Esophagus muscularis mucosa (tissue), 4 donors: ENCODE data around the gene TMEM39A. TPM values are rescaled to one million over a fixed set of nuclear protein-coding genes. Genes with fewer than 3 reads are reported as not detected.
A peak's percentile ranks its signal among the peaks of the same experiment; 100 is the strongest.

Source experiments
- DNase-seq: peaks from one replicate; pipeline ENCODE4 v3.0.0-alpha.2; 2017; ENCODE audit errors: extremely low spot score
- H3K27ac ChIP-seq, 4 donors: fragments of 200-600 bp; sonication (generic); replicated peaks in 1 of 4; 1 replicate in 3 of 4; 2 replicates in 1 of 4; pipeline ENCODE4 v1.5.1; 2016 to 2019; ENCODE audit warnings: mild to moderate bottlenecking in 1 of 4
- H3K27me3 ChIP-seq, 4 donors: fragments of 200-600 bp; sonication (generic); one replicate each; pipeline versions ENCODE4 v1.5.1 to v1.6.0; 2016 to 2019
- H3K36me3 ChIP-seq, 4 donors: fragments of 200-600 bp; sonication (generic); one replicate each; pipeline ENCODE4 v1.5.1; 2016 to 2019
- H3K4me1 ChIP-seq, 4 donors: fragments of 200-600 bp; sonication (generic); one replicate each; pipeline ENCODE4 v1.5.1; 2016 to 2019
- H3K4me3 ChIP-seq, 4 donors: fragments of 200-600 bp; sonication (generic); 1 replicate in 2 of 4; 2 replicates in 2 of 4; pipeline ENCODE4 v1.5.1; 2016 to 2019; ENCODE audit warnings: mild to moderate bottlenecking in 4 of 4, moderate library complexity in 1 of 4
- H3K9me3 ChIP-seq, 4 donors: fragments of 200-600 bp; sonication (generic); 1 replicate in 3 of 4; 2 replicates in 1 of 4; pipeline ENCODE4 v1.5.1; 2016 to 2019
- EP300 ChIP-seq: sonication (generic); formaldehyde crosslinking; IDR thresholded peaks from one replicate; pipeline ENCODE4 v1.6.1; 2017; ENCODE audit warnings: antibody characterized with exemption
- POLR2A ChIP-seq: fragments of 450-650 bp; IDR thresholded peaks from one replicate; pipeline ENCODE4 v1.6.1; 2017; ENCODE audit warnings: antibody characterized with exemption, moderate library complexity, mild to moderate bottlenecking, low read depth
- POLR2AphosphoS5 ChIP-seq, 2 donors: sonication (generic); formaldehyde crosslinking; IDR thresholded peaks; one replicate each; pipeline ENCODE4 v1.6.1; 2017; ENCODE audit warnings: antibody characterized with exemption in 2 of 2
- WGBS: methylation state at CpG from one replicate; pipeline ENCODE4 v1.1.5; 2018; 5-methylcytosine and 5-hydroxymethylcytosine counted together
- intact Hi-C: fragments of 100-400 bp; cut with DNase I; formaldehyde crosslinking; loops from one replicate; pipeline ENCODE4 v1.15.1; 2023
- total RNA-seq, 4 donors: library from RNA; depleted of rRNA; stranded (reverse); fragments of >200 nt; gene quantifications; one replicate each; pipeline versions ENCODE4 v1.1.0 to v1.2.1, GENCODE V29; 2016
- TF ChIP-seq, protein P1 (sequence below), 3 experiments: fragments of 200-600 bp in 2 of 3; fragments of 450-650 bp in 1 of 3; sonication (generic) in 2 of 3; IDR thresholded peaks; one replicate each; pipeline ENCODE4 v1.5.1; 2017 to 2019; ENCODE audit warnings: antibody characterized with exemption in 3 of 3, mild to moderate bottlenecking in 2 of 3, moderate library complexity in 1 of 3

The TMEM39A gene
- total RNA-seq, 4 donors from 2014 or later = 10.0 to 34.3 (median 25.9) TPM

DNA sequence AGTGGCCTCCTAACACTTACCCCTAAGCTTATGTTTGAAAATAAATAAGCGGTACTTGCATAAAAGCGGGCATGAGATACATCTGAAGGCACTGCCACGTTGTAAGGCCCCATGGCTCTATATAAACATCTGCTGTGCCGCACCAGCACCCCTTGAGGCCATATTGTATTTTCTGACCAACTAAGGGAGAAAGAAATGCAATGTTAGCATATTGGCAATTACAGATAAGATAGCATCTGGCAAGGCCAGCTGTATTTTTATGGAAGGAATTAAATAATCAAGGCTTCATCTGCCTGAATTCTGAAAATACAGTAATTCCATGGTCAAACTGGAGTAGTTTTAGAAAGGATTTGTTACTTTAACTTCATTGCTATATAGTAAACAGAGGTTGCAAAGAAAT is 28.7 kb downstream of the TMEM39A start:
- WGBS = 91% methylated on average over 4 of the region's 4 CpGs
- TF ChIP-seq POLR2AphosphoS5 (IDR thresholded peaks at IDR 0.05) = no peak
- TF ChIP-seq, protein P1, sequence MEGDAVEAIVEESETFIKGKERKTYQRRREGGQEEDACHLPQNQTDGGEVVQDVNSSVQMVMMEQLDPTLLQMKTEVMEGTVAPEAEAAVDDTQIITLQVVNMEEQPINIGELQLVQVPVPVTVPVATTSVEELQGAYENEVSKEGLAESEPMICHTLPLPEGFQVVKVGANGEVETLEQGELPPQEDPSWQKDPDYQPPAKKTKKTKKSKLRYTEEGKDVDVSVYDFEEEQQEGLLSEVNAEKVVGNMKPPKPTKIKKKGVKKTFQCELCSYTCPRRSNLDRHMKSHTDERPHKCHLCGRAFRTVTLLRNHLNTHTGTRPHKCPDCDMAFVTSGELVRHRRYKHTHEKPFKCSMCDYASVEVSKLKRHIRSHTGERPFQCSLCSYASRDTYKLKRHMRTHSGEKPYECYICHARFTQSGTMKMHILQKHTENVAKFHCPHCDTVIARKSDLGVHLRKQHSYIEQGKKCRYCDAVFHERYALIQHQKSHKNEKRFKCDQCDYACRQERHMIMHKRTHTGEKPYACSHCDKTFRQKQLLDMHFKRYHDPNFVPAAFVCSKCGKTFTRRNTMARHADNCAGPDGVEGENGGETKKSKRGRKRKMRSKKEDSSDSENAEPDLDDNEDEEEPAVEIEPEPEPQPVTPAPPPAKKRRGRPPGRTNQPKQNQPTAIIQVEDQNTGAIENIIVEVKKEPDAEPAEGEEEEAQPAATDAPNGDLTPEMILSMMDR (IDR thresholded peaks at IDR 0.05) = no peak
- TF ChIP-seq EP300 = no peak
- TF ChIP-seq POLR2A = no peak
- Histone ChIP-seq H3K27me3 (no peaks in the 10 kb centered on the region), H3K4me1 (no peaks in the 10 kb centered on the region), H3K27ac (no peak overlapping the region), H3K4me3 (no peak overlapping the region), H3K9me3 (peaks cover 0 to 2% (median 0%) of the 10 kb centered on the region in 4 donors), H3K36me3 (peaks cover 60 to 92% (median 80%) of the 10 kb centered on the region in 4 donors)
- intact Hi-C loops = no loop called here
- no peak for DNase-seq

DNA sequence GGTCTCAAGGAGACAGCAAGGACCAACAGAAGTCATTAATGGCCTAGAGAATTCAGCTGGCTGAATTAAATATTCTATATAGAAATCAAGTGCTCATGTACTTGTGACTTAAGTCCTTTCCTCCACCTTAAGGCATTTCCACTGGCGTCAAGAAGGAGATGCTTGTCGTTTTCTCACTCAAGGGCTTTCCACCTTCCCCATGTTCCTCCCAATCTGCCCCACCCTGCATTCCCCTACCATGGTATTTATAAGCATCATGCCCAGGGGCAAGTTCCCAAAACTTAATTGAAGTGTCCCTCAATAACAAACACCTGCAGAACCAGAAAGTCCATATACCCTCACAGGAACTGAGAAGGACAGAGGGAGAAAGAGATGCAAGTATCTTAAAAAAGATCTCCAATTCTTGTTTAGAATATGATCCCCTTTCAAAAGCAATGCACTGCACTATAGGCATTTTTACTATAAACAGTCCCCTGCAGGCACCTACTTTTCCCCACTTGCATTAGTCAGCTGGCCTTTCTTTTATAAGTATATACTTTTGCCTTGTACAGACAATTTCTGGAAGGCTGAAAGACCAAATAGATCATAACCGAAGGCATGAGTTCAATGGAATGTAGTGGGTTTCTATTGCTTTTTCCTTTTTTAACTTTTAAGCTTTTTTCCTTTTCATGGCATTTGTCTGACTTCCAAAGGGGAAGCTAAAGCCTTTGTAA is 29.6 kb downstream of the TMEM39A start:
- Histone ChIP-seq H3K27ac (no peak overlapping the region), H3K9me3 (peaks cover 0 to 11% (median 3%) of the 10 kb centered on the region in 4 donors), H3K27me3 (no peaks in the 10 kb centered on the region), H3K4me3 (no peak overlapping the region), H3K4me1 (no peaks in the 10 kb centered on the region), H3K36me3 (peaks cover 60 to 99% (median 88%) of the 10 kb centered on the region in 4 donors)
- no peak for DNase-seq
- TF ChIP-seq POLR2AphosphoS5 (IDR thresholded peaks at IDR 0.05) (no peak), EP300 (no peak), POLR2A (no peak)
- intact Hi-C loops = no loop called here
- 88% methylated on average over 3 of the region's 3 CpGs for WGBS

DNA sequence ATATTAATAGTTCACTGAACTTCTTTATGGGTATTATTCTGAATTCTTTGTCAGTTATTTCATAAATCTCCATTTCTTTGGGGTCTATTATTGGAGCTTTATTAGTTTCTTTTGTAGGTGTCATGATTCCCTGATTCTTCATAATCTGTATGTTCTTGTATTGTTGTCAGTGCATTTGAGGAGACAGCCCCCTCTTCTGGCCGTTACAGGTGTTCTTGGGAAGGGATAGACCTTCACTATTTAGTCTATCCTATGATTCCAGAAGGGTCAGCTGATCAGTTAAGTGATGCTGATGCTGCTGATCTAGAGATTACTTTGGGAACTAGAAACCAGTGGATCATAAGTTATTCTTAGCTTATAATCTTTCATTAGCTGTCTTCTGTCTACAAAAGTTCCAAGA is 34.9 kb downstream of the TMEM39A start:
- intact Hi-C loops = no loop called here
- DNase-seq = no peak
- H3K4me3 ChIP-seq = no peak overlapping the region
- peaks cover 22 to 56% (median 44%) of the 10 kb centered on the region in 4 donors for H3K36me3 ChIP-seq
- H3K9me3 ChIP-seq = peaks cover 0 to 38% (median 27%) of the 10 kb centered on the region in 4 donors
- no peaks in the 10 kb centered on the region for H3K4me1 ChIP-seq
- whole genome bisulfite sequencing = 100% methylated on average over 1 of the region's 1 CpG
- H3K27me3 ChIP-seq = no peaks in the 10 kb centered on the region
- TF ChIP-seq EP300 = no peak
- no peak for TF ChIP-seq POLR2AphosphoS5 (IDR thresholded peaks at IDR 0.05)
- TF ChIP-seq, protein P1 (IDR thresholded peaks at IDR 0.05) = no peak
- H3K27ac ChIP-seq = no peak overlapping the region

DNA sequence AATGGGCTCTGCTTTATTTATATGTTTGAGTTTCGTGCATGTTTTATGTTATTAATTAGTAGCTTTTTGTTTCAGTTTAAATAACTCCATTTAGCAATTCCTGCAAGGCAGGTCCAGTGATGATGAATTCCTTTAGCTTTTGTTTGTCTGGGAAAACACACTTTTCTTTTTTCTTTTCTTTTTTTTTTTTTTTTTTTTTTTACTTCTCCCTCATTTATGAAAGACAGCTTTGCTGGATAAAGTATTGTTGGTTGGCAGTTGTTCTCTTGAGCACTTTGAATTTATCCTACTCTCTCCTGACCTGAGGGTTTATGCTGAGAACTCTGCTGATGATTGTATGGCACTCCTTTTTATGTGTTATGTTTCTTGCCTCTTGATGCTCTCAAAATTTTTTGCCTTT is 35.7 kb downstream of the TMEM39A start:
- Histone ChIP-seq H3K27me3 (no peaks in the 10 kb centered on the region), H3K4me1 (no peaks in the 10 kb centered on the region), H3K4me3 (no peak overlapping the region), H3K36me3 (peaks cover 22 to 47% (median 38%) of the 10 kb centered on the region in 4 donors), H3K9me3 (peaks cover 0 to 38% (median 27%) of the 10 kb centered on the region in 4 donors), H3K27ac (no peak overlapping the region)
- intact Hi-C loops = no loop called here
- TF ChIP-seq POLR2AphosphoS5 (IDR thresholded peaks at IDR 0.05) (no peak), POLR2A (no peak), EP300 (no peak)
- TF ChIP-seq, protein P1 (IDR thresholded peaks at IDR 0.05) = no peak
- no peak for DNase-seq
- 94% methylated on average over 1 of the region's 1 CpG for WGBS

DNA sequence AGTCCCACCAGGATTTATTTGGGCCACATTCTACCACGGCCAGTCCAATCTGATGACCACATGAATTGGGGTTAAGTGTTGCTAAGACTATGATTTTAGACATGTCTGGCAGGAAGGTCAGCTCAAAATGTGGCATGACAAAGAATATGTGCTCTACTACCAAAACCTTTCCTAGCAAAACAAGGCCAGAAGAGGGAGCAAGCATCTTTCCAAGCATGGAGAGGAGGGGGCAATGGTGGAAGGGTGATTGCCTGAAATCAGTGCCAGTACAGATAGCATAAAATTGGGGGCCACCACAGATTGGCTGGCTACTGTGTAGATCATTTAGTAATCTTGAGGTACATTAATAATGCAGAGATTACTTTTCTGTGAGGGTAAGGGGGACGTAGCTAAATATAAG is 43.2 kb downstream of the TMEM39A start:
- intact Hi-C loops = no loop called here
- H3K4me1 ChIP-seq = no peaks in the 10 kb centered on the region
- H3K27ac ChIP-seq = no peak overlapping the region
- H3K4me3 ChIP-seq = no peak overlapping the region
- no peaks in the 10 kb centered on the region for H3K27me3 ChIP-seq
- 42% methylated on average over 2 of the region's 2 CpGs for WGBS
- TF ChIP-seq, protein P1 (IDR thresholded peaks at IDR 0.05) = peak in 1 of 3 experiments; percentile 5
- no peak for TF ChIP-seq POLR2A
- no peaks in the 10 kb centered on the region for H3K9me3 ChIP-seq
- peaks cover 5 to 35% (median 21%) of the 10 kb centered on the region in 4 donors for H3K36me3 ChIP-seq
- DNase-seq = peak; percentile 50
